ENCODE results near the gene FAM25A. TPM values are rescaled to one million over a fixed set of nuclear protein-coding genes. Genes with fewer than 3 reads are reported as not detected.

The FAM25A gene
- polyA plus RNA-seq, 1 donor from 2014 or later: not detected

GRCh38 chr10:87059401-87059800 is 39.3 kb downstream of the FAM25A start:
- Histone ChIP-seq H3K27ac (ENCODE audit: low read length) (no peak overlapping the region), H3K79me2 (replicated peaks; ENCODE audit: insufficient read depth, low read length) (no peaks in the 10 kb centered on the region), H3K4me2 (ENCODE audit: low read length) (no peak overlapping the region), H3K4me3 (ENCODE audit: low read length) (no peak overlapping the region), H3K9me3 (ENCODE audit: low read length) (no peaks in the 10 kb centered on the region), H3K9me2 (ENCODE audit: insufficient read depth, low read length) (no peaks in the 10 kb centered on the region), H3F3A (ENCODE audit: insufficient read depth, low read length, poor library complexity, severe bottlenecking) (no peaks in the 10 kb centered on the region), H3K27me3 (ENCODE audit: insufficient read depth, low read depth, low read length) (no peaks in the 10 kb centered on the region), H3K36me3 (ENCODE audit: insufficient read depth, low read length) (peaks cover under 1% of the 10 kb centered on the region), H4K20me1 (ENCODE audit: insufficient read depth) (no peaks in the 10 kb centered on the region), H3K9ac (ENCODE audit: low read length) (no peak overlapping the region), H2AFZ (ENCODE audit: low read depth, low read length) (no peak overlapping the region)
- no peak for TF ChIP-seq CTCF (IDR thresholded peaks at IDR 0.05; ENCODE audit: poor library complexity, severe bottlenecking)
- TF ChIP-seq MXI1 (conservative IDR thresholded peaks at IDR 0.05; ENCODE audit: poor library complexity, severe bottlenecking): no peak
- TF ChIP-seq EP300 (conservative IDR thresholded peaks at IDR 0.05; ENCODE audit: poor library complexity, severe bottlenecking): no peak
- TF ChIP-seq SMC3 (conservative IDR thresholded peaks at IDR 0.05; ENCODE audit: poor library complexity): no peak
- no peak for TF ChIP-seq POLR2AphosphoS5 (IDR thresholded peaks at IDR 0.05)
- TF ChIP-seq REST (IDR thresholded peaks at IDR 0.05; ENCODE audit: borderline replicate concordance): no peak
- TF ChIP-seq TAF1 (IDR thresholded peaks at IDR 0.05; ENCODE audit: low read depth): no peak
- no peak for TF ChIP-seq EZH2 (IDR thresholded peaks at IDR 0.05; ENCODE audit: borderline replicate concordance, insufficient read depth, low read length, poor library complexity, severe bottlenecking)
- no peak for TF ChIP-seq RAD21 (conservative IDR thresholded peaks at IDR 0.05)

- TF ChIP-seq REST (IDR thresholded peaks at IDR 0.05; ENCODE audit: borderline replicate concordance) (no peak), EZH2 (IDR thresholded peaks at IDR 0.05; ENCODE audit: borderline replicate concordance, insufficient read depth, low read length, poor library complexity, severe bottlenecking) (no peak), SMC3 (conservative IDR thresholded peaks at IDR 0.05; ENCODE audit: poor library complexity) (no peak), TAF1 (IDR thresholded peaks at IDR 0.05; ENCODE audit: low read depth) (no peak), POLR2AphosphoS5 (IDR thresholded peaks at IDR 0.05) (no peak), RAD21 (conservative IDR thresholded peaks at IDR 0.05) (no peak), MXI1 (conservative IDR thresholded peaks at IDR 0.05; ENCODE audit: poor library complexity, severe bottlenecking) (no peak), CTCF (IDR thresholded peaks at IDR 0.05; ENCODE audit: poor library complexity, severe bottlenecking) (no peak), EP300 (conservative IDR thresholded peaks at IDR 0.05; ENCODE audit: poor library complexity, severe bottlenecking) (no peak)
- Histone ChIP-seq H2AFZ (ENCODE audit: low read depth, low read length) (no peak overlapping the region), H3K9ac (ENCODE audit: low read length) (no peak overlapping the region), H3K27me3 (ENCODE audit: insufficient read depth, low read depth, low read length) (no peaks in the 10 kb centered on the region), H3F3A (ENCODE audit: insufficient read depth, low read length, poor library complexity, severe bottlenecking) (no peaks in the 10 kb centered on the region), H3K9me2 (ENCODE audit: insufficient read depth, low read length) (no peaks in the 10 kb centered on the region), H3K36me3 (ENCODE audit: insufficient read depth, low read length) (peaks cover 5% of the 10 kb centered on the region), H4K20me1 (ENCODE audit: insufficient read depth) (no peaks in the 10 kb centered on the region), H3K27ac (ENCODE audit: low read length) (no peak overlapping the region), H3K4me2 (ENCODE audit: low read length) (no peak overlapping the region), H3K9me3 (ENCODE audit: low read length) (no peaks in the 10 kb centered on the region), H3K79me2 (replicated peaks; ENCODE audit: insufficient read depth, low read length) (no peaks in the 10 kb centered on the region), H3K4me3 (ENCODE audit: low read length) (no peak overlapping the region)
These were observed 40.3 kb downstream of the FAM25A start for GRCh38 chr10:87060280-87060928.
